ENCODE data around the gene ZNRD2. TPM values are rescaled to one million over a fixed set of nuclear protein-coding genes. Genes with fewer than 3 reads are reported as not detected.

ZNRD2 gene
- total RNA-seq, 1 experiment from 2014 or later, result 126 TPM

DNA sequence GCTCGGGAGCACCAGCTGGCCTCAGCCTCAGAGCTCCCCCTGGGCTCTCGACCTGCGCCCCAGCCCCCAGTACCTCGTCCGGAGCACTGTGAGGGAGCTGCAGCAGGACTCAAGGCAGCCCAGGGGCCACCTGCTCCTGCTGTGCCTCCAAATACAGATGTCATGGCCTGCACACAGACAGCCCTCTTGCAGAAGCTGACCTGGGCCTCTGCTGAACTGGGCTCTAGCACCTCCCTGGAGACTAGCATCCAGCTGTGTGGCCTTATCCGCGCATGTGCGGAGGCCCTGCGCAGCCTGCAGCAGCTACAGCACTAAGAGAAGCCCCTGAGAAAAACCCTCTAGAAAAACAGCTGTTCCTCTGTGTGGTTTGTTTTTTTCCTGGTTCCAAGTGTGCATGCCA is 1.1 kb downstream of the ZNRD2 start:
- Histone ChIP-seq H3K27me3 (ENCODE audit: low read length) (no peaks in the 10 kb centered on the region), H3K4me2 (ENCODE audit: low read length) (peak overlapping the region; percentile 93), H2AFZ (ENCODE audit: low read length) (no peak overlapping the region), H3F3A (ENCODE audit: low read length, unreplicated experiment) (peaks cover 4% of the 10 kb centered on the region), H3K9ac (ENCODE audit: low read length) (peak overlapping the region; percentile 93; the same call in 1 of the 2 replicates), H3K4me1 (ENCODE audit: insufficient read depth, low read length) (peaks cover 50% of the 10 kb centered on the region), H3K9me2 (replicated peaks; ENCODE audit: low read length) (no peaks in the 10 kb centered on the region), H3K36me3 (ENCODE audit: low read depth, low read length) (no peaks in the 10 kb centered on the region), H3K4me3 (ENCODE audit: low read length) (peak overlapping the region; percentile 97), H4K20me1 (ENCODE audit: low read length) (no peaks in the 10 kb centered on the region), H3K79me2 (ENCODE audit: low read length) (peaks cover 54% of the 10 kb centered on the region), H3K9me3 (ENCODE audit: low read length) (no peaks in the 10 kb centered on the region), H3K27ac (ENCODE audit: low read length) (no peak overlapping the region)
- TF ChIP-seq EZH2 (IDR thresholded peaks at IDR 0.05; ENCODE audit: low read length, unreplicated experiment) (no peak), EZH2phosphoT487 (IDR thresholded peaks at IDR 0.05; ENCODE audit: borderline replicate concordance, low read length) (no peak)
- TF ChIP-seq, protein P1, sequence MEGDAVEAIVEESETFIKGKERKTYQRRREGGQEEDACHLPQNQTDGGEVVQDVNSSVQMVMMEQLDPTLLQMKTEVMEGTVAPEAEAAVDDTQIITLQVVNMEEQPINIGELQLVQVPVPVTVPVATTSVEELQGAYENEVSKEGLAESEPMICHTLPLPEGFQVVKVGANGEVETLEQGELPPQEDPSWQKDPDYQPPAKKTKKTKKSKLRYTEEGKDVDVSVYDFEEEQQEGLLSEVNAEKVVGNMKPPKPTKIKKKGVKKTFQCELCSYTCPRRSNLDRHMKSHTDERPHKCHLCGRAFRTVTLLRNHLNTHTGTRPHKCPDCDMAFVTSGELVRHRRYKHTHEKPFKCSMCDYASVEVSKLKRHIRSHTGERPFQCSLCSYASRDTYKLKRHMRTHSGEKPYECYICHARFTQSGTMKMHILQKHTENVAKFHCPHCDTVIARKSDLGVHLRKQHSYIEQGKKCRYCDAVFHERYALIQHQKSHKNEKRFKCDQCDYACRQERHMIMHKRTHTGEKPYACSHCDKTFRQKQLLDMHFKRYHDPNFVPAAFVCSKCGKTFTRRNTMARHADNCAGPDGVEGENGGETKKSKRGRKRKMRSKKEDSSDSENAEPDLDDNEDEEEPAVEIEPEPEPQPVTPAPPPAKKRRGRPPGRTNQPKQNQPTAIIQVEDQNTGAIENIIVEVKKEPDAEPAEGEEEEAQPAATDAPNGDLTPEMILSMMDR (conservative IDR thresholded peaks at IDR 0.05; ENCODE audit: low read depth, low read length), result no peak
- intact Hi-C loops (cut with micrococcal nuclease), result loop anchor here (2.0 kb wide), 1 partner anchor 17 kb away; no protein-coding TSS in a partner anchor
- no TSS peak for BruUV-seq (replicated peaks)
- ATAC-seq (no peak), DNase-seq (no peak)
- ChIA-PET POLR2A (ENCODE audit: unreplicated experiment) (no interaction called here), CTCF (interaction anchor here (0.8 to 3.2 kb wide), 2 partner anchors 25 to 30 kb away, joined by 11 to 25 read pairs; no protein-coding TSS in a partner anchor)

DNA sequence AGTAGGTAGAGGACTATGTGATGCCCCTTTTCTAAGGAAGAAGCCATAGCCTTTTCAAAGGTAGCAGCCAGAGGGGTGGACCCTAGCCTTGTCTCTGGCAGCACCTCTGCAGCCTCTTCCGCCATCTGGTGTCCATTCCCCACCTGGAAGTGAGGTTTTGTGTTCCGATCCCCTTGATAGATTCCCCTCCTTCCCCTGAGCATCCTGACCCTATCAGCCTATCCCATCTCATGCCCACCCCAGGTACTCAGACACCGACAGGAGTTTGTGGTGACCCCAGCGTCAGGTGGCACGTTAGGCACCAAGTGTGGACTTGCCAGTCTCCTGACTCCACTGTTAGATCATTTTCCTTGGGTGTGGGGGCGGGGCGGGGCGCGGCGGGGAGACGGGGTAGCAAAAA is 1.7 kb downstream of the ZNRD2 start:
- TF ChIP-seq EZH2phosphoT487 (IDR thresholded peaks at IDR 0.05; ENCODE audit: borderline replicate concordance, low read length), result no peak
- TF ChIP-seq EZH2 (IDR thresholded peaks at IDR 0.05; ENCODE audit: low read length, unreplicated experiment), result no peak
- TF ChIP-seq, protein P1 (conservative IDR thresholded peaks at IDR 0.05; ENCODE audit: low read depth, low read length), result peak; percentile 92
- no peaks in the 10 kb centered on the region for H4K20me1 ChIP-seq (ENCODE audit: low read length)
- no peaks in the 10 kb centered on the region for H3K9me3 ChIP-seq (ENCODE audit: low read length)
- H3K4me2 ChIP-seq (ENCODE audit: low read length), result peak overlapping the region; percentile 93
- POLR2A ChIA-PET (ENCODE audit: unreplicated experiment), result no interaction called here
- H2AFZ ChIP-seq (ENCODE audit: low read length), result no peak overlapping the region
- no TSS peak for BruUV-seq (replicated peaks)
- H3K27ac ChIP-seq (ENCODE audit: low read length), result no peak overlapping the region
- peak; percentile 5 for ATAC-seq
- no peaks in the 10 kb centered on the region for H3K9me2 ChIP-seq (replicated peaks; ENCODE audit: low read length)
- H3F3A ChIP-seq (ENCODE audit: low read length, unreplicated experiment), result peaks cover 4% of the 10 kb centered on the region
- intact Hi-C loops (cut with micrococcal nuclease), result loop anchor here (2.0 kb wide), 1 partner anchor 17 kb away; no protein-coding TSS in a partner anchor
- H3K4me3 ChIP-seq (ENCODE audit: low read length), result peak overlapping the region; percentile 97
- H3K27me3 ChIP-seq (ENCODE audit: low read length), result no peaks in the 10 kb centered on the region
- H3K79me2 ChIP-seq (ENCODE audit: low read length), result peaks cover 55% of the 10 kb centered on the region
- peaks cover 53% of the 10 kb centered on the region for H3K4me1 ChIP-seq (ENCODE audit: insufficient read depth, low read length)
- peak; percentile 84 for DNase-seq
- peak overlapping the region; percentile 35; the same call in 1 of the 2 replicates for H3K9ac ChIP-seq (ENCODE audit: low read length)
- CTCF ChIA-PET, result interaction anchor here (0.7 to 3.2 kb wide), 4 partner anchors 25 to 61 kb away, joined by 5 to 25 read pairs (median 18); no protein-coding TSS in a partner anchor
- H3K36me3 ChIP-seq (ENCODE audit: low read depth, low read length), result no peaks in the 10 kb centered on the region

DNA sequence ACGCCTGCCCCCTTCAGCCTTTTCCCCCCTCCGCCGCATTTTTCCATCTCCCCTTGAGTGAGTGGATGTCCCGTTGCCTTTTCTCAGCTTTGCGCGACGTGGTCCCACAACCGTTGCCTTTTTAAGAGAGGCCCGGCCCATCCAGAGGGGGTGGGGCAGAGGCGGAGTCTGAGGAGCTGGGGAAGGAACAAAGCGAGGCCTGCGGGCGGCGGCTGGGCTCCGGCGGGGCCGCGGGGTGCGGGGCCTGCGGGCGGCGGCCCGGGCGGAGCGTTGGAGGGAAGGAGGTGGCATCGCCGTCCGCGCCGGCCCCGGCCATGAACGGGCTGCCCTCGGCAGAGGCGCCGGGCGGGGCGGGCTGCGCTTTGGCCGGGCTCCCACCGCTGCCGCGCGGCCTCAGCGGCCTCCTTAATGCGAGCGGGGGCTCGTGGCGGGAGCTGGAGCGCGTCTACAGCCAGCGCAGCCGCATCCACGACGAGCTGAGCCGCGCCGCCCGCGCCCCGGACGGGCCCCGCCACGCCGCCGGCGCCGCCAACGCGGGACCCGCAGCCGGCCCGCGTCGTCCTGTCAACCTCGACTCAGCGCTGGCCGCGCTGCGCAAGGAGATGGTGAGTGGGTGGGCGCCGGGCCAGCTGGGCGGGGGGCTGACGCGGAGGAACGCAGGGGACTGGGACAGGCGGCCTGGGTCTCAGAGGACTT is 2.2 kb downstream of the ZNRD2 start, which contains the start of gene FAM89B:
Gene FAM89B (plus strand): TSS at position 183 of the 696 bp plus-strand sequence. CDS start 132 bp downstream, at position 315.
- ChIA-PET CTCF (interaction anchor here (0.6 to 1.7 kb wide), 7 partner anchors 13 to 509 kb away, joined by 3 to 24 read pairs (median 5); partner anchors contain the start of gene PCNX3), POLR2A (ENCODE audit: unreplicated experiment) (no interaction called here)
- H3K9me2 ChIP-seq (replicated peaks; ENCODE audit: low read length), result no peaks in the 10 kb centered on the region
- intact Hi-C loops (cut with micrococcal nuclease), result no loop called here
- no TSS peak for BruUV-seq (replicated peaks)
- ATAC-seq (peak; percentile 15), DNase-seq (peak; percentile 92)
- no peaks in the 10 kb centered on the region for H3K9me3 ChIP-seq (ENCODE audit: low read length)
- H3F3A ChIP-seq (ENCODE audit: low read length, unreplicated experiment), result peaks cover 4% of the 10 kb centered on the region
- H3K4me1 ChIP-seq (ENCODE audit: insufficient read depth, low read length), result peaks cover 58% of the 10 kb centered on the region
- peak within 1 kb of the TSS; percentile 97 for H3K4me3 ChIP-seq (ENCODE audit: low read length)
- no peaks in the 10 kb centered on the region for H3K27me3 ChIP-seq (ENCODE audit: low read length)
- no peaks in the 10 kb centered on the region; the same call in 1 of the 2 replicates for H4K20me1 ChIP-seq (ENCODE audit: low read length)
- no peak within 1 kb of the TSS for H3K27ac ChIP-seq (ENCODE audit: low read length)
- H3K4me2 ChIP-seq (ENCODE audit: low read length), result peak within 1 kb of the TSS; percentile 93
- H3K9ac ChIP-seq (ENCODE audit: low read length), result peak within 1 kb of the TSS; percentile 93; the same call in 1 of the 2 replicates
- TF ChIP-seq EZH2phosphoT487 (IDR thresholded peaks at IDR 0.05; ENCODE audit: borderline replicate concordance, low read length), result no peak
- TF ChIP-seq, protein P1 (conservative IDR thresholded peaks at IDR 0.05; ENCODE audit: low read depth, low read length), result no peak
- no peak for TF ChIP-seq EZH2 (IDR thresholded peaks at IDR 0.05; ENCODE audit: low read length, unreplicated experiment)
- no peaks in the 10 kb centered on the region for H3K36me3 ChIP-seq (ENCODE audit: low read depth, low read length)
- peaks cover 56% of the 10 kb centered on the region for H3K79me2 ChIP-seq (ENCODE audit: low read length)
- H2AFZ ChIP-seq (ENCODE audit: low read length), result no peak within 1 kb of the TSS
